GM15510 (cell line): ENCODE measurements around the gene SCNN1A.

ENCODE experiments used
- POLR2A ChIP-seq: IDR thresholded peaks from 3 replicates; pipeline ENCODE4 v1.6.1; 2011; ENCODE audit warnings: borderline replicate concordance; ENCODE audit not compliant: insufficient read length; ENCODE audit errors: extremely low read depth

Gene SCNN1A

GRCh38 chr12:6313326-6313940, 61.9 kb downstream of the SCNN1A start:
- TF ChIP-seq POLR2A: no peak

GRCh38 chr12:6312529-6313325, 62.6 kb downstream of the SCNN1A start:
- no peak for TF ChIP-seq POLR2A

GRCh38 chr12:6311822-6312528, 63.4 kb downstream of the SCNN1A start:
- TF ChIP-seq POLR2A: no peak

- no peak for TF ChIP-seq POLR2A
Observed at GRCh38 chr12:6310771-6311610, 64.4 kb downstream of the SCNN1A start.

GRCh38 chr12:6307529-6307928, 67.8 kb downstream of the SCNN1A start:
- TF ChIP-seq POLR2A: no peak

- TF ChIP-seq POLR2A: no peak
Observed at GRCh38 chr12:6306599-6307220, 68.7 kb downstream of the SCNN1A start.

GRCh38 chr12:6306151-6306550, 69.2 kb downstream of the SCNN1A start:
- TF ChIP-seq POLR2A: no peak

- TF ChIP-seq POLR2A: no peak
Observed at GRCh38 chr12:6303071-6303470, 72.3 kb downstream of the SCNN1A start.

GRCh38 chr12:6302621-6303020, 72.7 kb downstream of the SCNN1A start:
- no peak for TF ChIP-seq POLR2A

- TF ChIP-seq POLR2A: no peak
Observed at GRCh38 chr12:6301721-6302120, 73.6 kb downstream of the SCNN1A start.

- TF ChIP-seq POLR2A: no peak
Observed at GRCh38 chr12:6297170-6297569, 78.2 kb downstream of the SCNN1A start.
